HG03460 (cell line): ENCODE data around the gene RAD51D.
"Not testable (repeated sequence)": the region's sequence is repeated elsewhere in the genome, so short reads cannot be mapped to it uniquely, and the experiment has no call there.

ENCODE experiments used
- ATAC-seq: cut with Tn5 transposase; IDR thresholded peaks from one replicate; pipeline ENCODE4 v1.9.1; 2021; ENCODE audit not compliant: unreplicated experiment

The RAD51D gene

DNA sequence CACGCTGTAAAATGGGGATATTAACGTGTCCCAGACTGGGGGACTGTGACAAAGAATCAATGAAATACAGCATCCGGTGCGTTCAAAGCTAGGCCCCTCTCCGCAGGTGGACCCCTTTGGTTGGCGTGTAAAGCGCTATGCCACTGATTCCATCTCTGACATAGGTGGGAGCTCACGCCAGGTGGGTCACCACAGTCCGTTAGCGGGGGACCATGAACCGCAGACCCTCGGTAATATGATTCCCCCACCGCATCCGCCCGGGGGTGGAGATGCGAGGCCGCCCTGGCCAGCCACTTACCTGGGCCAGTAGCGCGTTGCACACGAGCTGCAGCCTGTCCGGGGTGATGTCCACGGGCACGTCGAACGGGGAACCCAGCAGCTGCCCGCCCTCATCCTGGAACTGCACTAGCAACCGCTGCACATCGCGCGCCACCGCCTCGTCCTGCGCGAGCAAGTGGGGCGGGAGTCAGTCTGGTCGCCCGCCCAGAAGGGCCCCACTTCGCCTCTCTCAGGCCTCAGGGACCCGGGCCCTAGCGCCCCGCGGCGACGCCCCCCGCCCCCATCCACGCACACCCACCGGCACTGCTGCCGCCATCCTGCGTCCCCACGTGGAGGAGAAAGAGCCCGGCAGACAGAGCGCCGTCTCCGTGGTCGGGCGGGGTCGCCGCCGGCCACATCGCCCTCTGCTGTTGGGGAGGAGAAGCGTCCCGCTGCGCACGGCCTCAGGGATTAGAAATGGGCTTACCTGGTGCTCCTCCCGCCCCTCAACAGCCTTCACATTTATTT, 22.2 kb upstream of the RAD51D start, which contains the start of gene NLE1:
Gene NLE1, minus strand, starts transcription at position 623 of the 786 bp plus-strand sequence. Its CDS starts 28 bp downstream, at position 595.
- ATAC-seq, result peak; percentile 93

DNA sequence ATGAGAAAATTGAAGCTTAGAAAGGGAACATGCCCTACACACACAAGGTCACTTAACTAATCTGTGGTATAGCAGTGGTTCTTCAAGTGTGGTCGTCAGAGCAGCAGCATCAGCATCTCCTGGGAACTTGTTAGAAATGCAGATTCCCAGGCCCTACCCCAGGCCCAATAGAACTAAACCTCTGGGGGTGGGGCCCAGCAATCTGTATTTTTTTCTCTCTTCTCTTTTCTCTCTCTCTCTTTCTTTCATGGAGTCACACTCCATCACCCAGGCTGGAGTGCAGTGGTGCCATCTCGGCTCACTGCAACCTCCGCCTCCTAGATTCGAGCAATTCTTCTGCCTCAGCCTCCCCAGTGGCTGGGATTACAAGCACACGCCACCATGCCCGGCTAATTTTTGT, 18.6 kb upstream of the RAD51D start:
- ATAC-seq, result no peak

DNA sequence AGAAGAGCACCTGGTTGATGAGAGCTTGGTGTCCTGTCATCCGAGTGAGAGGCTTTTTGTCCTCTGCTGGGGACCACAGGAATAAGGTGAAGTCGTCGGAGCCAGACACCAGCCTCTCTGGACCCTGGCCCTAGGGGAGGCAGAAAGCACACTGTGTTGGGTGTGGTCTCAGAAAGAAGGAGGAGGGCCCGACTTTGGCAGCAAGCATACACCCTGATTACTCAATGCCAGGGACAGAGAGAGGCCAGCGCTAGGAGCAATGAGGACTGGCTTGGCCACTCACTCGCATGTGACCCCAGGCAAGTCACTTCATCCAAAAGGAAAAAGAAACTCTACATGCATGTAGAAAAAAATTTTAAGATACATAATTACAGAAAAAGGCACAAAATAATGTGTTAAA, 15.7 kb upstream of the RAD51D start:
- ATAC-seq, result no peak

DNA sequence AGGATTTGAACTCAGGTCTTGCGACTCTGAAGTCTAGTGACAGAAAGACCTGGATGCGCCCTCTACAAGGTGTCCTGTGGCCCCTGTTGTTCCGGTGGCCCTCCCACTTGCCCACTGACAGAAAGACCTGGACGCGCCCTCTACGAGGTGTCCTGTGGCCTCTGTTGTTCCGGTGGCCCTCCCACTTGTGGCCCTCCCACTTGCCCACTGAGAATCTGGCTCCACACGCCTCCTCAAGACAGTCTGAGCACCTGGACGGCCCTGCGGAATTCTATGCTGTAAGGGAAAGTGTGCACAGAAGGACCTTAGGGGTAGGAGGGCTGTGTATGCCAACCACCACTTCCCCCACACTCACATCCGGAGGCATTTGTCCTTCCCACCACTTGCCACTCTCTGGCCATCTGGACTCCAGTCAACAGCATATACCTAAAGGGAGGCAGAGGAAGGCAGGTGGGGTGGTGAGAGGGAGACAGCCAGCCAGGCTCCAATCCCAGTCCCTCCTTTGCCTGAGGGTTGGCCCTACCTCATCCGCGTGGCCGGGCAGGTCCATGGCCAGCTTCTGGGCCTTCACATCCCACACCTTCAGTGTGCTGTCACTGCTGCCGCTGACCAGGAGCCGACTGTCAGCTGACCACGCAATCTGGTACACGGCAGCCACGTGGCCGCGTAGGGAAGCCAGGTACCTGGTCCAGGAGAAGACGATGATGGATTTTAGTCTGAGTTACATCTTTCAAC, 13.3 kb upstream of the RAD51D start:
- ATAC-seq, result no peak

DNA sequence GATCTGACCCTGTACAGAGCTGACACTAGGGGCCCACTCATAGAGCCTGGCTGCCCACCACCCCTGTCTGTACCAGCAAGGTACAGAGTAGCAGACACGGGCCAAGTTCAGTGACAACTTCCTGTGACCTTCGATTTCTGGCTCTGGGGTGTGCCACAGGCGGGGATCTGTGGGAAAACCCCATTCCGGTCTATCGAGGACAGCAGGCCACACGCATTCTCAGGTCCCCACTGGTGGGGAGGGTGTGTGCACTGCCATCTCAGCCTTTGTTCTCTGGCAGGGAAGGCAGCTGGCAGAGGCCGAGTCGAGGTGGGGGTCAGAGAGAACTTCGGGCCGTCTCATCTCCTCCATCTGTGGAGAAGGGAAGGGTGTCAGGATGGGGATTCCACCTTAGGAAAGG, 12.4 kb upstream of the RAD51D start:
- ATAC-seq, result no peak

DNA sequence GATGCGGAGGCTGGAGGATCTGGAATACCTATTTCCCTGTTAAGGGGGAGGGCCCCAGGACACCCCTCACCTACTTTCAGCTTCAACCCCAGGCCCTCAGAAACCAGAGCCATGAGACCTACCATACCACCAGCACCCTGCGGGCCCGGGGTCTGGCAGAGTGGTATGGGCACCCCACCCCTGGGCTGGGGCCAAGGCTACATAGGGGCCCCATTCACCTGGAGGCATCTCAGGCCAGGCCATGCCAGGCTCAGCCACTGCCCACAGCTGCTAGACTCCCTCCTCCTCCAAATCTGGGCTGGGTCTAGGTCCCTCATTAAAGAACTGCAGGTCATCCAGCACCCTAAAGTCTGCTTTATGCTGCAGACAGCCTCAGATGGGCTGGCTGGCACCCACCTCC, 10.7 kb upstream of the RAD51D start:
- no peak for ATAC-seq

DNA sequence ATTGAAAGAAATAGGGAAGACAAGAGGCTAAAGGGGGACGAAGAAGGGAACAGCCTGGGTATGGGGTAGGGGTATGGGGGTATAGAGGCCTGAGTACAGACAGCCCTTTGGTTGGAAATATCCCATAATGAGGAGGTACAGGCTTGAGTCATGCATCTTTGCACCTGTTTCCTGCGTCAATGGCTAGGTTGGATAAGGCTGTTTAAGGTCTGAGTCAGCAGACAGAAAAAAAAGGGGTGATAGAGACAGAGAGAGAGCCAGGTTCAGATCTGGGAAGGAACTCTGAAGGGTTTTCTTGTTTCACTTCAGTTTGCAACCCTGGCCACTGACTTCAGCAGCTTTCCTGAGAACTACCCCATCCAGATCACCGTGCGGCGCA, 10.3 kb upstream of the RAD51D start:
- no peak for ATAC-seq

DNA sequence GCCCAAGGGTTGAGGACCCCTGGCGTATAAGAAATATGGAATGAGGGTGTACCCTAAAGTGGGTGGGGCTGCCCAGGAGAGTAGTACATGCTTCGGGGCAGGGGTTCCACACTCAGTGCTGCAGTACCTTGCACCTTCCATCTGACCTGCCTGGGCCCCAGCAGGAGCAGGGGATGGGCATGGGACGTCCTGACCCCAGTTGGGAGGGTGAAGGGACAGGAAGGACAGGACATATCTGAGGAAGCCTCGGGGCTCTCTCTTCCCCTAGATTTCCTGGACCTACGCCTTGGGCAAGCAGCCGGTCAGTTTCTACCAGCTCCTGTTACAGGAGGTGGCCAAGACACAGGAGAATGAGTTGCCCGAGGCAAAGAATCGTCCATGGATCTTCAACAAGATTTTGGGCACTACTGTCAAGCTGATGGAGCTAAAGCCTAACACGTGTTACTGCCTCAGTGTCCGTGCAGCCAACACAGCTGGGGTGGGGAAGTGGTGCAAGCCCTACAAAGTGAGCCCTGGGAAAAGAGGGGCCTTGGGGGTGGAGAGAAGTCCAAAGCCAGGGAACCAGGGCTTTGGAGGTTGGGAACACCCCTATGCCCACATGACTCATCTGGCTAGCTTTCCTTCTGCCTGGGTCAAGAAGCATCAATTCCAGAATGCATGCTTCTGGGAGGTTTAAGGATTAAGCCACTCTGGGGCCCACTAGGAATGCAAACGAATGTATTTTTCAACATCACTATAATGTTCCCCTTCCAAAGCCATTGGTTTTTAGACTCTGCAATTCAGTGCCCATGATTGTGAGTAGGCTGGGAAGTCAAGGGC, 9.7 kb upstream of the RAD51D start:
- ATAC-seq, result no peak

DNA sequence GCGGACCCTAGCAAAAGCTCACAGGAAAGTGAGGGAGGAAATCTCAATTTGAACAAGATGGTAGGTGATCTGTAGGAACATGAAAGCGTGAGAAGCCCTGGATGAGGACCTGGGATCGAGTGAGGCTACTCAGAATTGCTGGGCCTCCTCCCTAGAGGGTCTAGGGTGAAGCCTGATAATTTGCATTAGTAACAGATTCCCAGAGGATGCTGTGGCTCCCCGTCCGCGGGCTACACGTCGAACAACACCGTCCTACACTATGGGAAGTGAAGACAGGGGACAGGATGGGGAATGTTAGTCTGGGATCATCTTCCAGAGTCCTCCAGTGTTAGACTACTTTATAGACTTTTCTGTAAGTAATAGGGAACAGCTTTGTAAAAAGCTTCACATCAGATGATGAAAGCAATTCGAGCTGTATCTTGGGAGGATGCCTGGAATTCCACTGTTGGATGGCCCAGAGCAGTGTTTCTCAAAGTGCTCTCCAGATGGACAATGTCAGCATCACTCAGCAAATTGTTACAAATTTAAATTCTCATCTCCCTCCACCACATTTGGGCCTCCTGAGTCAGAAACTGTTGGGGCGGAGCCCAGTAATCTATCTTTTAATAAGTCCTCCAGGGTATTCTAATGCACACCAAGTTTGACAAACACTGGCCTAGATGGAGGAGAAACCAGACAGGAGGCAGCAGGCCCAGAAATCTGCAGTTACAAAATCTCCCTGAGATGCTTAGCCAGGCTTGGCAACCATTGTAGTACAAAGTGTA, 8.3 kb upstream of the RAD51D start:
- no peak for ATAC-seq

DNA sequence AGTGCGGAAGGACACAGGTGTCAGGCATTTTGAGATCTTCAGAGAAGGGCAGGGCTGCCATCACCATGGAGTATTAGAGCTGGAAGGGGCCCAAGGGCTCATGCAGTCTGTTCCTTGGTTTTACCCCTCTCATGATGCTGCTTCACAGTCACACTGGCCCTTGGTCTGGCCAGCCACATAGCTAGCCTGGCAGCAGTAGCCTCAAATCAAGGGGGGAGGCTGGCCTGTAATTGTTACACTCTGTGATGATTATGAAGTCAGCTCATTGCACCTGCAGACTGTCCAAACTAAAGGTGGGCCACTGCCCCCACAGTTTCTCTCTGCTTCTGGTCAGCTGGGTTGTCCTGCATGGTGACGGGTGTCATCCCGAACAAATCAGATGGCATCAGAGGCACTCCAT, 1.7 kb upstream of the RAD51D start, which contains the start of gene FNDC8:
Gene FNDC8, plus strand, starts transcription at position 301 of the 400 bp plus-strand sequence. Its CDS starts 79 bp downstream, at position 380.
- no peak for ATAC-seq

DNA sequence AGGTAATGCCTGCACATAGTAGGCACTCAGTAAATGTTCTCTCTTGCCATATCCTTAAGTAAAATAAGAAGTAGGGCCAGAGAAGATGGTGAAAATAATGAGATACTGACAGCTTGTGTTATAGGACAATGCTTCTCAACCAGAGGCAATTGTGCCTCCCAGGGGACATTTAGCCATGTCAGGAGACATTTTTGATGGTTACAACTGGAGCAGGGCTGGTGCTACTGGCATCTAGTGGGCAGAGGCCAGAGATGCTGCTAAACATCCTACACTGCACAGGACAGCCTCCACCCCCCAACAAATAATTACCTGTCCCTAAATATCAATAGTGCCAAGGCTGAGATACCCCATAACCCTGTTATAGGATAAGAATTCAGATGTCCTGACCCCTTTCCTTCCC, 1.7 kb downstream of the RAD51D start:
- ATAC-seq, result no peak

DNA sequence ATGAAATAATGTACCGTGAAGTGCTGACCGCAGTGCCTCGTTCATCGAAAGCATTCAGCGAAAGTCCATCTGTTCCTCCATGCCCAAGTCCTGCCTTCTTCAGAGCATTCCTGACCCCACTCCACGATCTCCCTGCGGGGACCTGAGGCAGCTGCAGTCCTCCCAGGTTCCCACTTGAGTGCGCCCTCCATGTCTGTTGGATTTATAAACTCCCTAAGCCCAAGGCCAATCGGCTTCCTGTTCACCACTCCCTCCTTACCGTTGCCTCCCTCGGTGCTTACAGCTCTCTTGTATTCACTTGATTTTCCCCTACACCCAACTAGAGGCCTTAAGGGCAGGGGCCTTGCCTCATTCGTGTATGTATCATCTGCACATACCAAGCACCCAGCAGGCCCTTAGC, 2.8 kb downstream of the RAD51D start:
- ATAC-seq, result no peak

DNA sequence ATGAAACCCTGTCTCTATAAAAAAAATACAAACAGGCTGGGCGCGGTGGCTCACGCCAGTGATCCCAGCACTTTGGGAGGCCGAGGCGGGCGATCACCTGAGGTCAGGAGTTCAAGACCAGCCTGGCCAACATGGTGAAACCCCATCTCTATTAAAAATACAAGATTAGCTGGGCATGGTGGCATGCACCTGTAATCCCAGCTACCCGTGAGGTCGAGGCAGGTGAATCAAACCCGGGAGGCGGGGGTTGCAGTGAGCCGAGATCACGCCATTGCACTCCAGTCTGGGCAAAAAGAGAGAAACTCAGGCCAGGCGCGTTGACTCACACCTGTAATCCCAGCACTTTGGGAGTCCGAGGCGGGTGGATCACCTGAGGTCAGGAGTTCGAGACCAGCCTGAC, 8.9 kb downstream of the RAD51D start:
- ATAC-seq, result not testable (repeated sequence)

DNA sequence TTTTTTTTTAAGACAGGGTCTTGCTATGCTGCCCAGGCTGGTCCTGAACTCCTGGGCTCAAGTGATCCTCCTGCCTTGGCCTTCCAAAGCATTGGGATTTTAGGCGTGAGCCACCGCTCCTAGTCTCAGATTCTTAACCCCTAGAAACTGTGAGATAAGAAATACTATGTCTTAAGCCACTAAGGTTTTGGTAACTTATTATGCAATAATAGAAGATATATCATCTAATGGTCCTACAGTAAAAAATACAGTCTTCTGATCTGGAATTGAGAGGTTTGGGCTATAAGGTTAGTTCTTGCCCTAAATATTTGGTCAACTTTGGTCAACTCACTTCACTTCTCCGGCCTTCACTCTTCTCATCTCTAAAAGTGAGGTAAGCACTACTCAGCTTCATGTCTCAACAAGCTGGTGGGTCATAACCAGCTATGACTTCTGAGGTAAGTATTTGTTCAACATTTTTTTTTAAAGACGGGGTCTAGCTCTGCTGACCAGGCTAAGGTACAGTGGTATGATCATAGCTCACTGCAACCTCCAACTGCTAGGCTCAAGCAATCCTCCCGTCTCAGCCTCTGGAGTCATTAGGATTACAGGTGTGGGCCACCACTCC, 14.7 kb downstream of the RAD51D start:
- no peak for ATAC-seq

DNA sequence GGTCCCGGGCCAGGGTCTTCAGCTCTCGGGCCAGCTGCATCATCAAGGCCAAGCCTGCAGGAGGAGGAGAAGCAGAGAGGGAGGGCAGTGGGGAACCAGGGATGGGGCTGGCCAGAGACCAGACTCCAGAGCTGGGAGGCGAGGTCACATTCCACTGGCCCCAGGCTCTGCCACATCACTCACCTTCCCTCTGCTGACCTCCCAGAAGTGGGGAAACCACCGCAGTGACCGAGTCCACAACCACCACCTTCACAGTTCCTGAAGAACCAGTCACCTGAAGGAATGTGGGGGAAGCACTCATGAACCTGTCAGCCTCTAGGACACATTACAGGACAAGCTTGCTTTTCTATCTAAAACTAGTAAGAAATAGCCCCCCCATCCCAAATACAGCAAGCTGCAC, 16.4 kb downstream of the RAD51D start:
- ATAC-seq, result no peak

DNA sequence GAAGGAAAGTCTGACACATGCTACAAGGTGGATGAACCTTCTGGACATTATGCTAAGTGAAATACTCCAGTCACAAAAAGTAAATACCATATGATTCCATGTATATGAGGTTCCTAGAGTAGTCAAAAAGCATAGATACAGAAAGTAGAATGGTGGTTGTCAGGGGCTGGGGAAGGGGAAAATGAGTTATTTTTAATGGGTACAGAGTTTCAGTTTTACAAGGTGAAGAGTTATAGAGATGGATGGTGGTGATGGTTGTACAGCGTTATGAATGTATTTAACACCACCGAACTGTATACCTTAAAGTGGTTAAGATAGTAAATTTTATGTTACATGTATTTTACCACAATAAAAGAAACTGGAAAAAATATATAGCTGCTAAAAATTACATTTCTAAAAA, 17.9 kb downstream of the RAD51D start:
- ATAC-seq, result no peak

DNA sequence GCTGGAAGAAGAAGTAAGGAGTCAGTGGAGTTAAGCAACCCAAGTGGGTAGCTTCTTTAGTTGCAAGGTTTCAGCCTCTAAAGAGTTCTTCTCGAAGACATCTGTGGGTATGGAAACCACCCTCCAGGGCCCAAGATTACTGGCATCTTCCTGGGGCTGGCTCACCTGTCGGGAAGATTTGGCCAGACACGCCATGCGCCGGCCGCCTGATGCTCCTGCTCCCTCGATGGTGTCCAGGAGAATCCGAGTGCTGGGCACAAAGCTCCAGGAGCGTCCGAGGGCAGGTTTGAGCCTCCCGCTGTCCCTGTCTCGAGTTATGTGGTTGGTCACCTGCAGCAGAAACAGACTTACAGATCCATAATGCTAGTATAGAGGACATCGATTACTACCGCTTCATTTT, 18.6 kb downstream of the RAD51D start:
- ATAC-seq, result no peak

DNA sequence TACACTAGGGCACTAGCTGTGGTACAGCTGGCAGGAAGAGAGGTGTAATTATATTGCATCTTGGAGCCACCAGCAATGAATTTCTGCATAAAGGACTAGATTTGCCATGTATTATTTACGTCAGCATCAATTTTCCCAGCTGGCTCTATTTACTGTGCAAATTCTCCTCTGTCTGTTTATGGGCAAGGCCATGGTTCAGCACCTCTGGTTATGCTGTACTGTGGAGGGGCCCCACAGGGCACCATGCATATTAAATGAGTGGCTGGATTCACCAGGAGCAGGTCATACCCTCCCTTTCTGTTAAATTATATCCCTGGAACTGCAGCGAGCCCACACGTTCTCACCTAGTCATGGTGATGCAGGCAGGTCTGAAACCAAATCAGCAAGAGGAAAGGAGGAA, 19.8 kb downstream of the RAD51D start:
- ATAC-seq, result no peak

DNA sequence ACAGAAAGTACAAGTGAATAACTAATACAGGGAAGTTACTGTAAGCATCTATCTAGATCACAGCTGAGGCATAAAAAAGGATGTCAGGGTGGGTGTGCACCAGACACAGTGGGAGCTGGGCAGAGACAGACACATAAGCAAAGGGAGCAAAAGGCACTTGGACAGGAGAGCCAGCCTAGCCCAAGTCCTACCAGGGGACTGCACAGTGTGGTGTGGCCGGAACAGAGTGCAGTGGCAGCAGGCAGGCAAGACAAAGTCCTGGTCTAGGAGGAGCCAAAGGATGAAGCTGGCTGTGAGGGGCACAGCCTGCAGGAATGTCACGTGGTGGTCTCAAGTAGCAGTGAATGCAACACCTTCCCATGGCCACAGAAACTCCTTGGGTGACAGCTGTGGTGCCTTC, 21.9 kb downstream of the RAD51D start:
- no peak for ATAC-seq

DNA sequence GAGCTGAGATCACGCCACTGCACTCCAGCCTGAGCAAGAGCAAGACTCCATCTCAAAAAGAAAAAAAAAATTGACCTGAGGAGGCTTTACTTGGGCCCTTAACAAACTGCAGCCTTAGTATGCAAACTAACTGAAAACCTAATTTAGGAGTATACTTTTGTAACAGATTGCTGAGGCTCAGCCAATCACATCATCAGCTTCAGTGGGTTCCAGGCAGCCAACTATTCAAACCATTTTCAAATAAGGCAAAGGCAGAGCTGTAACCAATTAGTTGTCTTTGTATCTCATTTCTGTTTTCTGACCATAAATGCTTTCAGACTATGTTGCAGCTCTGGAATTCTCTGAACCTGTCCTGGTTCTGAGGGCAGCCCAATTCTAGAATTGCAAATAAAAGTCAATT, 23.9 kb downstream of the RAD51D start:
- no peak for ATAC-seq
